Measurements from ENCODE around the gene VPS26B.
"Not testable (repeated sequence)": the region's sequence is repeated elsewhere in the genome, so short reads cannot be mapped to it uniquely, and the experiment has no call there.

VPS26B gene

DNA sequence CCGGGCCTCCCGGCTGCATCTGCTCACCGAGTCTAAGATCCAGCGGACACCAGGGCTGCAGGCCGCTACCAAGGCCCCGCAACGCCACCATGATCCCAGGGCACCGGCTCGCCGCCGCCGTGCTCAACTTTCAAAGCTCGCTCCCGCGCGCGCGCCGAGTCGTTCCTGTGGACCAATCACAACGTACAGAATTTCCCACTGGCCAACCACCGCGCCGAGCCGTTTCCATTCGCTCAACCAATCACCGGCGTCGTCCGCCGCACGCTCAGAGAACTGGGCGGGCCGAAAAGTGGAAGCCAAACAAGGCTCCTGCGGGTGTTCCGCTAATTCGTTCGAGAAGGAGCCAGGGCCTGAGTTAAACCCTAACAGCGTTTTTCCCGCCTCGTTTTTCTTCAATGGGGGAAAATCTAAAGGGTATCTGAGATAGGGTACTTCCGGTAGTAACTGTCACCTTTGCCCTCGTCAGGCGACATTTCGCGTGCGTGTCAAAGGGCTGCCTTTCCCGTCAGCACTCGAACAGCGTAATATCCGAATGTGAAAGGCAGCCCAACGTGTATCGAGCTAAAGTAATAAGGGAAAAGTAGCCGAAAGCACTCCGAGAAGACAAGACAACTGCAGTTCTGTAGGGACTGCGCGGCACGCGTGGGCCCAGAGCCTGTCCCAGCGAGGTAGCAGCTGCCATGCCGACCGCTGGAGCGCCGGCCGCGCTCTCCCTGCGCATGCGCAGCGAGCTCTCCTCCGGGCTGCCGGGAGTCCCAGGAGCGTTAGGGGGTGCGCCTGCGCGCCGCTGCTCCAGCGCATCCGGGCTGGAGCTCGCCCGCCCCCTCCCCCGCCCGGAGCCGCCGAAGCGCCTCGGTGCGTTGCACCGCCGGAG lies at the start of gene VPS26B, which contains the start of gene NCAPD3:
TSS of gene VPS26B (plus strand) at position 836 of the 874 bp plus-strand sequence. CDS start 452 bp downstream, outside the sequence.
TSS of gene NCAPD3 (minus strand) at position 132 of the 874 bp plus-strand sequence. CDS start at position 91, 41 bp downstream.
- peak; percentile 95 for DNase-seq (ENCODE audit: low spot score)

DNA sequence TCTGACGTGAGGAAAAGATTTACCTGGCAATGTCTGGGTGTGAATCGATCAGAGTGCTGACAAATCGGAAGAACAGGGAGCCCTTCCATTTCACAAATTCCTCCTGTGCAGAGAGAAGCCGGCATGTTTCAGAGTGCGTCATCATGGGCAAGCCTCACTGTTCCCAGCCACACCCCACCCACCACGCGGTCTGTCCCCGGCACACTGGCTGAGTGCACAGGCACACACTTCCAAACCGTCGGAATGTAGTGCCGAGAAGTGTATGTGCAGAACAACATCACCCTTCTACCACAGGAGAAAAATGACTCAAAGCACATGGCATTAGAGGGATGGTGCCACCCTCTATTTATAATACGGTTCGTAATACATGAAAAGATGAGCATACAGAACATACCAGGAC lies 48.2 kb upstream of the VPS26B start:
- DNase-seq (ENCODE audit: low spot score): no peak

DNA sequence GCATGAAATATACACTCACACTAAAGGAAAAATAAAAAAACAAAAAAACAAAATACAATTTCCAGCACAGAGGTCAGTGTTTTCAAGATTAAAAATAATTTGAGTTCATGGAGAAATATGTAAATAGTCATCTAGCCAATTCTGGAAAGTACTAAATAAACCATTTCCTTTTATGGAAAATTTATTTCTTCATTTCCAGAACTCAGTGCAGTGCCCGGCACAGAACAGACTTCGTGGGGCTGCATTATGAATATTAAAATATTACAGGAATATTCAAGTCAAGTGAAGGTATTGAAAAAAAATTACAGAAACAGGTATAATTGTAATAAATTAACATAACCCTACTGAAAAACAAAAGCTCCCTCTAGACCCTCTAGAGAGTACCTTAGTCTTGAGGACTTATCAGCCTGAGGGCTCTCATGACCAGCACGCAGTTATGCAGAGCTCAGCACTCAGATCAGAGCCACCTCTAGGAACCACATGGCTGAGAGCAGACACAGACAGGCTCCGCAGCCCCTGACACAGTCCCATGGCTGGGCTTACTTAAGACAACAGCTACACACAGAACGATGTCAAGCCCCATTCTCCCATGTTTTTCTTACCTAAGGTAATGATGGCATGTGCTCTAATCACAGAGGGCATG lies 46.3 kb upstream of the VPS26B start:
- DNase-seq (ENCODE audit: low spot score): no peak

DNA sequence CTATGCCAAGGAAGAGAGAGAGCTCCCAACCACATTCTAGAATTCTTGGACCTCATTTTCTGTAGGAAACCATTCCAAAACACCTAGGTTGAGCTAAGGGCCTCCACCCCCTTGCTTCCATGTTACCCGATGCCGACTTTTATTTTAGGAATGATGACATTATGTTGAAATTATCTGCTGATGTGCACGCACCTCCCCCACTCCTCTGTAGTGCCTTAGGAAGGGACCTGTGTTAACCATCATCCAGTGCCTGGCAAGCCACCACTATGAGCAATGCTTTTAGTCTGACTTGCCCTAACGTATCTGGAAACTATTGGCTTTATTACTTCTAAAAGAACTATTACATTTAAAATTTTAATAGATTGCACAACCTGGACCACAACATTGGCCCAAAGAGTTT lies 42.8 kb upstream of the VPS26B start:
- no peak for DNase-seq (ENCODE audit: low spot score)

DNA sequence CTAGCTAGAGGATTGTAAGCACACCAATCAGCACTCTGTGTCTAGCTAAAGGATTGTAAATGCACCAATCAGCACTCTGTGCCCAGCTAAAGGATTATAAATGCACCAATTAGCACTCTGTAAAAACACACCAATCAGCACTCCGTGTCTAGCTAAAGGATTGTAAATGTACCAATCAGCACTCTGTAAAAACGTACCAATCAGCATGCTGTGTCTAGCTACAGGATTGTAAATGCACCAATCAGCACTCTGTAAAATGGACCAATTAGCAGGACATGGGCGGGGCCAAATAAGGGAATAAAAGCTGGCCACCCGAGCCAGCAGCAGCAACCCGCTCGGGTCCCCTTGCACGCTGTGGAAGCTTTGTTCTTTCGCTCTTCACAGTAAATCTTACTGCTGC lies 36.4 kb upstream of the VPS26B start:
- not testable (repeated sequence) for DNase-seq (ENCODE audit: low spot score)

DNA sequence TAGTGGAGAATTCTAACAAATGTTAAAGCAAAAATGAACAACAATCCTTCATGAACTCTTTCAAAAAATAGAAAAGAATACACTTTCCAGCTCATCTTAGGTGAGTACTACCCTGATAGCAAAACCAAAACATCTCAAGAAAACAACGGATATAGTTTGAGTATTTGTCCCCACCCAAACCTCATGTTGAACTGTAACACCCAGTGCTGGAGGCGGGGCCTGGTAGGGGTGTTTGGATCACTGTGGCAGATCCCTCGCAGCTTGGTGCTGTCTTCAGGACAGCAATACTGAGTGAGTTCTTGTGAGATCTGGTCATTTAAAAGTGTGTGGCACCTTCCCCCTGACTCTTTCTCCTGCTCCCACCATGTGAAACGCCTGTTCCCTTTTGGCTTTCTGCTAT lies 27.7 kb upstream of the VPS26B start:
- peak; percentile 21 for DNase-seq (ENCODE audit: low spot score)

DNA sequence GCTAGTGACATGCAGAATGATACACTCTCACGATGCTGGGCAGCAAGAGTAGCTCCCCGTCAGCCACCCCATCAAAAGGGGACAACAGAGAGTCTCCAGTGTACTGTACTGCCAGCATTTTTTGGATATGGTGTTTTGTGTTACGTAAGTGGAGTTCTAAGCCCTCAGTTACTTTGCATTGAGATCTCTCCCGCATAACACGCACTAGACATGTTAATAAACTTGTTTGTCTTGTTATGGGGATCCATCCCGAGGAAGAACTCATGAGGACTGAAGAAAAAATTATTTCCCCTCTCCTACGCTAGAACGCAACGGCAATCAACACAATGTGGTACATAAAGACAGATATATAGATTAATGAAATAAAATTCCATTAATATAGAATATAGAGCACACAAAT lies 24.9 kb upstream of the VPS26B start:
- DNase-seq (ENCODE audit: low spot score): no peak

DNA sequence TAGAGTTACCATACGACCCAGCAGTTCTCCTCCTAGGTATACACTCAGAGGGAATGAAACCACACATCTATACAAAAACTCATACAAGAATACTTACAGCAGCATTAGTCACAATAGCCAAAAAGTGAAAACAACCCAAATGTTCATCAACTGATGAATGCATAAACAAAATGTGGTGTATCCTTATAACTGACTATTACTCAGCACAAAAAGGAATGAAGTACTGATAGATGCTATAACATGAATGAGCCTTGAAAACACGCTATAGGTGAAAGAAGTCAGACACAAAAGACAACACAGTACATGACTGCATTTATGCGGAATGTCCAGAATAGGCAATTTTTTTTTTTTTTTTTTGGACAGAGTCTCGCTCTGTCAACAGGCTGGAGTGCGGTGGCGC lies 23.8 kb upstream of the VPS26B start:
- DNase-seq (ENCODE audit: low spot score): no peak

DNA sequence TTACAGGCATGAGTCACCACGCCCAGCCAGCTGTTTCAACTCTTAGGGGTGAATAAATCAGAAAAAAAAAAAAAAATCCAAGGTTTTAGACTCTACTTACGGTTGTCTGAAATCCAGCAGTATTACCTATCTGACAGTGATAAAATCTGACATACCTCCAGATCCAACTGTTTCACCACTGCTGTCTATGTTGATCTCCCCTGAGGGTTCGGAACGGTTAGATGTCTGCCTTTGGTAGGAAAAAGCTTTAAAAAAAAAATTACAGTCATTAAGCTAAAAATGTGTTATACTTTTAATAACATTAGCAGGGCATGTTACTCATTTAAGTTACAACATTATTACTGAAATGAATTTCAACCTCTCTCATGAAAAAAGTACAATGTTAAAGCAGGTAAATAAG lies 21.8 kb upstream of the VPS26B start:
- no peak for DNase-seq (ENCODE audit: low spot score)

DNA sequence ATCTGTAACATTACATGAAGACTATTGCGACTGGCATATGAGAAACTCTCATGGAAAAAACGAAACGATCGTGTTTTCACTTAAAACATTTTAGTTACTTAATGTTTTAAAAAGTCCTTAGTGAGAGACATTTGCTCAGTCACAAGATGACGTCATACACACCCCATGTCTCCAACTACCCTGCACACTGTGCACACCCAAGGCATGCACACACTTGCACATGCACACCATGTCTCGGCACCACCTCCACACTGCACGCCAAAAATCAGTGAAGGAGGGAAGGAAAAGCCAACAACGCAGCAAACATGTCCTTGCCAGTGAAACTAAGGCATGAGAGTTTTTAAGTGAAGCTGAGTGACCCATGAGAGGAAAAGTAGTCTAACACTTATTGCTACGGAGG lies 18.7 kb upstream of the VPS26B start:
- DNase-seq (ENCODE audit: low spot score): no peak

DNA sequence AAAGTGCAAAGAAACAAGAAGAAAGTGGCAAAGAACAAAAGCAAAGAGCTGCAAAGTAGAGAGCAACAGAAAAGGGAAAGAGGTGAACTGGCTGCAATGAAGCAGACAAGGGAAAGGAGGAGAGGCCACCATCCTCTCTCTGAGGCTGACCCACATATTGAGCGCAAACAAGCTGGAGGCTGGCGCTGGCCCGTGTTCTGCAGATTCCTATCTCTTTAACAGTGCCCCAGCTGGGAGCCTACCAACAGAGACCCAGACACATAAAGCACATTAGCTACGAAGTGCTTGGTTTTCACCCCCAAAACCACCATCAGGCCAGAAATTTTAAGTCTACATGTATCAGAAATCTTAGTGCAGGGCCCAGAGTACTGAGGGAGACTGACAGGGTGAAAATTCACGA lies 18.3 kb upstream of the VPS26B start:
- DNase-seq (ENCODE audit: low spot score): no peak

DNA sequence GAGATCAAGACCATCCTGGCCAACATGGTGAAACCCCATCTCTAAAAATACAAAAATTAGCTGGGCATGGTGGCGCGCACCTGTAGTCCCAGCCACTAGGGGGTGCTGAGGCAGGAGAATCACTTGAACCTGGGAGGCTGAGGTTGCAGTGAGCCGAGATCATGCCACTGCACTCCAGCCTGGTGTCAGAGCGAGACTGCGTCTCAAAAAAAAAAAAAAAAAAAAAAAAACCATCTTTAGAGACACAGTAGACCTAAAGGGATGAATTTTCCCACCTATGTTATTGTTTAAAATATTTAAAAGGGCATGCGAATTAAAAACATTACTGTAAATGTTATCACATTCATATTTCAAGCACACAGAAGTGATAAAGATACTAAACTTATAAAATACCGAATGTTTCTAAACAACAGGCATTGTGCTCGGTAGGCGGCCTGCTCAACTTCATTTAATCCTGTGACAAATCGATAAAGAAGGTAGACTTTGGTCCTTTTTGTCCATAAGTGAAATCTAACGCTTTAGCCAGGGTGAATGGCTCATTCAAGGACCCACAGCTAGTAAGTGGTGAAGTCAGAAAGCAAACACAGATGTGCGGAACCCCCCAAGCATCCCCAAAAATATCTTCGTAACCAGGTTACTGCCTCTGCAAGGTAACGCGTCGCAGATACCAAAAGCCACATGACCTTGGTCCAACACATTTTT lies 16.8 kb upstream of the VPS26B start:
- DNase-seq (ENCODE audit: low spot score): peak; percentile 65

DNA sequence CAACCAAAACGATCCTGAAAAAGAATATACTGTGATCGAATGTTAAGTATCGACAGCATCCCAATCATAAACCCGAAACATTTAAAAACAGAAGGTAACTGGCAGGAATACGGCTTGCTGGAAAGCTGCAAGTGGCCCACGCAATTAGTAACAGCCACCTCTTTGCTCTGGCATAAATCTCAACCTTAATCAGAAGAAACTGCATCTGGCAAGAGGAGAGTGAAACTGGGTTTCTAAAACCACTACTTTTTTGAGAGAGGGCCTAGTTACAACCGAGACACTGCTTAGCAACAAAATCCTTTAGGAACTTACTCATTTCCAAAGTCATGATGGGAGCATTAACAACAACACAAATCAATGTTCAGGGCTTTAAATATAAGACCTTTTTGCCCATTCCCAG lies 8.6 kb upstream of the VPS26B start:
- no peak for DNase-seq (ENCODE audit: low spot score)

DNA sequence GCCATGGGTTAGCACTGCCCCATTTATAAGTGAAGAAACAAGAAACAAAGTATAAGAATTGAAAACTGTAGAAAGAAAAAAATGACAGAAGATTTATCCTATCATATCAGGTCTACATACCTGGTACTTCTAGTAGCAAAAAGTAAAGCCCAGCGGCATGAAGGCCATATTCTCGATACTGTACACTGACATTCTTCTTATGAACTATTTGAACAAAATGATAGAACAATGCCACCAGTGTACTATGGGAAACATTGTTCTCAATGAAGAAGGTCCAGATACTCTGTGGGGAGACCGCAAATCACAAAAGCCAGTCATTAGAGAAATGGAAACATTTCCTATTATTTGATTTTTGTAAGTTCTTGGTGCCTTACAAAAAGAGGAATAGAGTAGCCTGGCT lies 7.7 kb upstream of the VPS26B start:
- no peak for DNase-seq (ENCODE audit: low spot score)

DNA sequence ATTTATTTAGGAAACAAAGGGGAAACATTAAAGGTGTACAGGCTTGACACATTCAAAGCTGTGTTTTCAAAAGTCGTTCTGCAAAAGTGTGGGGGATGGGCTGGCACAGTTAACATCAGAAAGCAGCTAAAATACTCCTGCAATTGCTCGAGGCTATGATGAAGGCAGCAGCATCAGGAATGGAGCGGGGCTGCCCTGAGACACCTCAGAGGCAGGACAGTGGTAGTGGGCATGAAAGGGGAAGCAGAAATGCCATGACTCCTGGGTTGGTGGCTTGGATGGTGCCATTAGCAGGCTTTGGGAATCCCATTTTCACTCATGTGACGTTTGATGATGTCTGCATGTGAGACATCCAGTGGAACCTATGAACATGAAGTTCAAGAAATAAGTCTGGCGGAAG lies 1.4 kb upstream of the VPS26B start:
- DNase-seq (ENCODE audit: low spot score): no peak

DNA sequence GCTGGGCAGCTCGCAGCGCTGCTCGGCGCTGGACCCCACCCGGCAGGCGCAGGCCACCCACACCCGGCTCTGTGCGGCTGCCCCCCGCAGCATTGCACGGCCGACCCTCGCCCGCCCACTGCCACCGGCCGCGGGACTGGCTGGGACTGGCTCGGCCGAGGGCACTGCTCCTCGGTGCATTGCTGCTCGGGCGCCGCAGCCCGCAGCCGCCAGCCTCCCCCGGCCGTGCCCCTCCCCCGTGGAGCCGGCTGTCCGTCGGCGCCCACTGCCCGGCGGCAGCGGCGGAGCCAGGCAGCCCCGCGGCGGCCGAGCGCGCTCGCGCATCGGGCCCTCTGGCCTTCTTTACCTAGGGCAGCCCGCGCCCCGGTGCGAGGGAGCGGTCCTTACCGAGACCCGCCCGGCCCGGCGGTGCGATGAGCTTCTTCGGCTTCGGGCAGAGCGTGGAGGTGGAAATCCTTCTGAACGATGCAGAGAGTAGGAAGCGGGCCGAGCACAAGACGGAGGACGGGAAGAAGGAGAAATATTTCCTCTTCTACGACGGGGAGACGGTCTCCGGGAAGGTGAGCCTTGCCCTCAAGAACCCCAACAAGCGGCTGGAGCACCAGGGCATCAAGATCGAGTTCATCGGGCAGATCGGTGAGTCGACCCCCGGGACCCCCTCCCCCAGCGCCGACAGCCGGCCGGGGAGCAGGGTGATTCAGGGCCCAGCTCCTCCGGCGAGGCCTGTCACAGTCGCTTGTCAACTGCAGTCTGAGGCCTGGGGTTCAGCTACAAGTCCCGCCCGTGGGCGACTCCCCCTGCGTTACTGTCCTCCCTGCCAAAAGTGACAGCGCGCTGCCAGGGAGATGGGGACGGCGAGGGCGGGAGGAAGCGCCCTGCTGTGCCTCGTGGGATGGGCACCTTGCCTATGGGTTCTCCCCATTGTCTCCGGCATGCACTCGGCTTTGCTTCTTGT lies 516 bp downstream of the VPS26B start:
- DNase-seq (ENCODE audit: low spot score): peak; percentile 37

DNA sequence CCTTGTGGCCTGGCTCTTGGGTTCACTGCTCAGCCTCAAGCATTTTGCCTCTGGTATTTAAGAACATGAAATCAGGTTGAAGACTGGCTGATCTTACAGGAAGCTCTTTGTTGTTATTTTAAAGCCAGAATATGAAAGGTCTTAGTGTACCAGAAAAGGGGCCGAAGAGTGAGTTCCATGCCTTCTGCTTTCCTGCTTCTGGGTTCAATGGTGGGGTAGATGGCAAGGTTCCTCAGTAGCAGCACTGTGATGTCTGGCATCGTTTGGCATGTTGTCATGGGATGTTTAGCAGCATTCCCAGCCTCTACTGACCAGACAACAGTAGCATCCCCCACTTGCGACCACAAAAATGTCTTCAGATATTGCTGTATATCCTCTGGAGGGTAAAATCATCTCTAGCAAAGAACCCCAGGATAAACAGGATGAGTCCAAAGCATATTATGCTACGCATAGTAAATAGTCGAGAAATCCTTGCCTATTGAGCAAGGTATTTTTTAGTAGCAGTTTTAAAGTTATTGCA lies 2.4 kb downstream of the VPS26B start:
- no peak for DNase-seq (ENCODE audit: low spot score)

DNA sequence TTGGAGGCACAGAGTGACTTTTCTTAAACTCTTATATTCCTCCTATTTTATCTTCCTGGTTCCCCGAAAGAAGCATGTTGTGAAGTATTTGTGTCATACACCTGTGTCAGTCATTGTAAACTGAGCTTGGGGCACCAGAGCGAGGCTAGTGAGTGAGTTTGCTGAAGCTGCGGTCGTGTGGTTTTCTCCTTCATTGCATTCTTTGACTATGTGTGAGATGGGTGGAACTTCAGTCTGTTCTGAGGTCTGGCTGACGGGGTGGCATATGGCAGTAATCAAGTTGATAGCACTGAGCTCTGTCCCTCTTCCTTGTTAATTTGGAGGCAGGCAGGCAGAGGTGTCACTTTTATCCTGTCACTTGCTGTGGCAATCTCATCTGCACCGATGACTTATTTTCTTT lies 4.2 kb downstream of the VPS26B start:
- DNase-seq (ENCODE audit: low spot score): peak; percentile 47

DNA sequence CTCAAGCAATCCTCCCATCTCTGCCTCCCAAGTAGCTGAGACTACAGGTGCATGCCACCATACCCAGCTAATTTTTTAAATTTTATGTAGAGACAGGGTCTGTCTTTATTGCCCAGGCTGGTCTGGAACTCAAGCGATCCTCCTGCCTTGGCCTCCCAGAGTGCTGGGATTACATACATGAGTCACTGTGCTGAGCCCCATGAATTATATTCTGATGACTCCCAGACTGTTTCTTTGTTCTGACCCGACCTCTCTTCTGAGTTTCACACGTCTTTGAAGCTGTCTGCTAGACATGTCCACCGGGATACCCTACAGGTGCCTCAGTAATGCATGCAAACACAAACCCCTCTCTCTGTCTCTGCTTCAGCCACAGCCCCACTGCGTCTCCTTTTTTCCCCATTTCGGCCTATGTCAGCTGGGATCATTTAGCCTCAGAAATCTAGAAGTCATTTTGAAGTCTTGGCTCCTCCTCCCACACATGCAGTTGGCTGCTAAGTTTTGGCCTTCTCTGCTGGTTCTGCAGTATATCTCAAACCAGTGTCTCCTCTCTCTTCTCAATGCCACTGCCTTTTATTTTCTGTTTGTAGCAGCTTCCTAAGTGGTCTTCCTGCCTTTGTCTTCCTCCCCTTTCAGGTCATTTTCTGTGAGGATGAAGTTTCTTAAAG lies 4.8 kb downstream of the VPS26B start:
- no peak for DNase-seq (ENCODE audit: low spot score)

DNA sequence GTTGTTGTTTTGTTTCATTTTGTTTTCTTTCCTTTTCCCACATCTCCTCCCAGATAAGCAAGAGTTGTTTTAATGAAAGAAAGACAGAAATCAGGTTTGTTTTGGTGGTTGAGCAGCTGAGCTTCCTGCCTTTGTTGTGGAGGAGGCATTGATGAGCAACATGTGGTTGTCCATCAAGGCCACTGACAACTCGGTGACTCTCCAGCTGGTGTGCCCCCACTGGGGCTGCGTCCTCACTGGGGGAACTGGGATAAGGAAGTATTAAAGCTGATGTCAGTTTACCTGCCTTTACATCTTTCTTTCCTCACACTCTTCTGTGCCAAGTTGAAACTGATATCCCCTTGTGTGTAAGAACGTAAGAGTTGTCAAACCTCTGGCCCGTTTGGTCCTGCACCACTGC lies 5.9 kb downstream of the VPS26B start:
- DNase-seq (ENCODE audit: low spot score): no peak
